IPS-15b (cell line): ENCODE data around the gene RUVBL1.

Experiments used
- H3K27me3 ChIP-seq: one replicate; pipeline ENCODE4 v1.6.1; 2013; ENCODE audit warnings: low read length; ENCODE audit not compliant: control insufficient read depth, insufficient read depth
- H3K36me3 ChIP-seq: one replicate; pipeline ENCODE4 v1.6.1; 2013; ENCODE audit warnings: low read length; ENCODE audit not compliant: control insufficient read depth, insufficient read depth
- H3K4me1 ChIP-seq: one replicate; pipeline ENCODE4 v1.6.1; 2013; ENCODE audit warnings: mild to moderate bottlenecking, low read length; ENCODE audit not compliant: control insufficient read depth, insufficient read depth
- H3K4me3 ChIP-seq: one replicate; pipeline ENCODE4 v1.5.1; 2013; ENCODE audit warnings: low read depth, low read length
- H3K9ac ChIP-seq: one replicate; pipeline ENCODE4 v1.6.1; 2013; ENCODE audit warnings: low read depth, mild to moderate bottlenecking, low read length
- H3K9me3 ChIP-seq: one replicate; pipeline ENCODE4 v1.6.1; 2013; ENCODE audit warnings: mild to moderate bottlenecking, low read length; ENCODE audit not compliant: control insufficient read depth, insufficient read depth

RUVBL1 gene

DNA sequence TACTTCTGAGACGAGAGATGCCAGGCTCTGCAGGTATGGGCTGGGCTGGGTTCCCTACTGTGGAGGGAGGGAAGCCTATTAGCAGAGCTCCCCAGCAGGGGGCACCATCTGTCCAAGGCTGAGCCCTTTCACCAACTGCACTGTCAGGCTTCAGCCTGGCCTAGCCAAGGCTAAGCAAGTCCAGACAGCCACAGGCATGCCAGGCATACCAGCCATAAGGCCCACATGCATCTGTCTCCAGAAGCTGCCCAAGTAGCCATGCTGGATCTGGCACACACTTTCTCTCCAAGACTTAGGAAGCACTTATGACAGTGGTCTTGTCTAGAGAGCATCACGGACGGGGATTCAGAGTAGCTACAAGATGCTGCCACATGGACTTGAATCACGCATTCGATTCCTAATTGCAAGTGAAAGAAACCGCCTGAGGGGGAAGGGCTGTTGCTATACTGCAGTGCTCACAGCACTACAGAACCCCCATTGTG, 28.3 kb downstream of the RUVBL1 start:
- no peaks in the 10 kb centered on the region for H3K27me3 ChIP-seq
- no peaks in the 10 kb centered on the region for H3K9me3 ChIP-seq
- no peak overlapping the region for H3K4me3 ChIP-seq
- H3K36me3 ChIP-seq: peaks cover 35% of the 10 kb centered on the region
- H3K9ac ChIP-seq: no peak overlapping the region
- peaks cover 32% of the 10 kb centered on the region for H3K4me1 ChIP-seq

- H3K36me3 ChIP-seq: peaks cover 34% of the 10 kb centered on the region
- no peaks in the 10 kb centered on the region for H3K9me3 ChIP-seq
These were observed 29.1 kb downstream of the RUVBL1 start for GRCh38 chr3:128094295-128095151.

DNA sequence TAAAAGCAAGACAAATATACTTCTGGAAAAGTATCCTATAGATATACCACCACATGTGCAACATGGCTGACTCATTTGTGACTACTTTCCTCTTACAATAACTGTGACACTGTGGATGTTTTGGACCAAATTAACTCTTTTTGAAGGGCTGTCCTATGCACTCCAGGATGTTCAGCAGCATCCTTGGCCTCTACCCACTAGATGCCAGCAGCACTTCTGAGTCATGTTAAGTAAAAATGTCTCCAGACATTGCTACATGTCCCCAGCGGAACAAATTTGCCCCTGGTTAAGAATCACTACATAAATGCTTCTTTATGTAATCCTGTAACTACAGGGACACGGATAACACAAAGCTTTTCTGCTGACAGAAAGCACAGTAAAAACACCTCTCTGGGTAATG, 32.0 kb downstream of the RUVBL1 start:
- Histone ChIP-seq H3K4me1 (peaks cover 12% of the 10 kb centered on the region), H3K9ac (no peak overlapping the region), H3K4me3 (no peak overlapping the region), H3K9me3 (no peaks in the 10 kb centered on the region), H3K27me3 (no peaks in the 10 kb centered on the region), H3K36me3 (peaks cover 23% of the 10 kb centered on the region)

More at GRCh38 chr3:128094295-128095151, 29.1 kb downstream of the RUVBL1 start:
- no peaks in the 10 kb centered on the region for H3K27me3 ChIP-seq
- H3K9ac ChIP-seq: no peak overlapping the region
- peaks cover 30% of the 10 kb centered on the region for H3K4me1 ChIP-seq
- H3K4me3 ChIP-seq: no peak overlapping the region

DNA sequence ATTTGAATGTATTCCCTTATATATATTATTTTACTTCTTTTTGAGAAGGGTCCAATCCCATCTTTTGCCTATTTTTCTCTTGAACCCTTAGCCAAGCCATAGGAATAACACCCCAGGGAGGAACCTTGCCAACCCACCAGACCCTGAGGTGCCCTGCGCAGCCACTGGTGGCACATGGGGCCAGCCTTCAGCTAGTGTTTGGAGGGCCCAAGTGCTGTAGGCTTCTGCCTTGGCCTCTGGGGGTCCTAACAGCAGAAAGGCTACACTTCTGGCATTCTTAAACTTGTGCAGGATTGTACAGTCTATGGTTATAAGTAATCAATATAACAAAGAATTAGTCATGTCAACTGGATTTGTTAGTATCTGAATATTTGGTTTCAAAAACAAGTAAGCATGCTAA, 34.5 kb downstream of the RUVBL1 start:
- Histone ChIP-seq H3K27me3 (no peaks in the 10 kb centered on the region), H3K36me3 (peaks cover 24% of the 10 kb centered on the region), H3K4me1 (no peaks in the 10 kb centered on the region), H3K9me3 (no peaks in the 10 kb centered on the region), H3K9ac (no peak overlapping the region), H3K4me3 (no peak overlapping the region)

- H3K4me3 ChIP-seq: no peak overlapping the region
- no peaks in the 10 kb centered on the region for H3K4me1 ChIP-seq
- no peaks in the 10 kb centered on the region for H3K9me3 ChIP-seq
- peaks cover 34% of the 10 kb centered on the region for H3K36me3 ChIP-seq
- H3K27me3 ChIP-seq: no peaks in the 10 kb centered on the region
- no peak overlapping the region for H3K9ac ChIP-seq
These were observed 39.0 kb downstream of the RUVBL1 start for GRCh38 chr3:128084675-128085021.

DNA sequence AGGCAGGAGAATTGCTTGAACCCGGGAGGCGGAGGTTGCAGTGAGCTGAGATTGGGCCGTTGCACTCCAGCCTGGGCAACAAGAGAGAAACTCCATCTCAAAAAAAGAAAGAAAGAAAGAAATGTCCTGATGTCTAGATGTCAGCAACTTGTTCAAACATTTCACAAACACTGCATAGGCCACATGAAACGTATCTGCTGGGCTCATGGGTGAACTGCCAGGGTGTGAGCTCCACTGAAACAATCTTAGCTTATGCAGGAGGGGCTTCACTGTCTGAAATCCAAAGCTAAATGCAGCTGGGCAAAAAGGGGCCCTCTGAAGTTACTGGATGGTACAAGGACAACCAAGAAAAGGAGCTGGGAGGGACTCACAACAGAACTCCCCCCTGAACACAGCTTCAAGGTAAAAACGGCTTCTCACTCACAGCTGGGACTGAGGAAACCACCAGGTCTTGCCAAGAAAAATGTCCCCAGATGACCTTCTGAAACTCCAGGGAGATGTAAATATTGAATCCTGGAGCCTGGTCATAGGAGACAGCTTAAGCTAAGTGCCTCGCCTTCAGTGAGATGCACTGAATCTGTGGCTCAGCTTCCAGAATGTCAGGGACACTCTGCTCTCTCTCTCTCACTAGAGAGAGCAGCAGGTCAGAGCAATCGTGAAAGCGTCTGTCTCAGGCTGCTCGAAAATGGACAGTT, 39.5 kb downstream of the RUVBL1 start:
- Histone ChIP-seq H3K27me3 (no peaks in the 10 kb centered on the region), H3K4me1 (no peaks in the 10 kb centered on the region), H3K9me3 (no peaks in the 10 kb centered on the region), H3K36me3 (peaks cover 34% of the 10 kb centered on the region), H3K4me3 (no peak overlapping the region), H3K9ac (no peak overlapping the region)

GRCh38 chr3:128083396-128083795, 40.2 kb downstream of the RUVBL1 start:
- Histone ChIP-seq H3K36me3 (peaks cover 34% of the 10 kb centered on the region), H3K27me3 (no peaks in the 10 kb centered on the region), H3K4me3 (no peak overlapping the region), H3K9ac (no peak overlapping the region), H3K4me1 (no peaks in the 10 kb centered on the region), H3K9me3 (no peaks in the 10 kb centered on the region)

DNA sequence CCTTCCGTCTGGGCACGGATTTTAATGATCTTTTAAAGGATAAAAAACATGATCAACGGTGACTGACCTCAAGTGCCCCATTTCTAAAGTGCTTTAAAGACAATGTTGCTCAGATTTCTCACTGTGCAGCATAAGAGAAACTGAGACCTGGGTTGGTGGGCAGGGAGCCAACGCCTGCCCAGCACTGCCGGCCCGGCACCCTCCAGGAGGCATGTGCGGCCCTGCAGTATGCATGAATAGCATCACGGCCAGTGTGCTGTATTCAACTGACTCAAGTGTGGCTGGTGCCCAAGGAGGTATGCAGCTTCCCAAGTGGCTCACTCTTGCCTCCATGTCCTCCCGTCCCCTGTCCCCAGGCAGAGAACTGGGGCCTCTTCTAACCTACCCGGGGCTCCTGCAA, 41.1 kb downstream of the RUVBL1 start:
- H3K9me3 ChIP-seq: no peaks in the 10 kb centered on the region
- peaks cover 40% of the 10 kb centered on the region for H3K36me3 ChIP-seq
- no peak overlapping the region for H3K9ac ChIP-seq
- H3K4me1 ChIP-seq: no peaks in the 10 kb centered on the region
- no peak overlapping the region for H3K4me3 ChIP-seq
- H3K27me3 ChIP-seq: no peaks in the 10 kb centered on the region

GRCh38 chr3:128081846-128082245, 41.8 kb downstream of the RUVBL1 start:
- Histone ChIP-seq H3K27me3 (peaks cover 2% of the 10 kb centered on the region), H3K36me3 (peaks cover 40% of the 10 kb centered on the region), H3K9me3 (no peaks in the 10 kb centered on the region), H3K4me3 (no peak overlapping the region), H3K9ac (no peak overlapping the region), H3K4me1 (no peaks in the 10 kb centered on the region)

GRCh38 chr3:128081226-128081625, 42.4 kb downstream of the RUVBL1 start:
- Histone ChIP-seq H3K4me1 (no peaks in the 10 kb centered on the region), H3K27me3 (peaks cover 2% of the 10 kb centered on the region), H3K36me3 (peaks cover 38% of the 10 kb centered on the region), H3K4me3 (no peak overlapping the region), H3K9me3 (no peaks in the 10 kb centered on the region), H3K9ac (no peak overlapping the region)

GRCh38 chr3:128080323-128081080, 43.1 kb downstream of the RUVBL1 start:
- Histone ChIP-seq H3K4me3 (no peak overlapping the region), H3K9ac (no peak overlapping the region), H3K36me3 (peaks cover 33% of the 10 kb centered on the region), H3K4me1 (no peaks in the 10 kb centered on the region), H3K9me3 (no peaks in the 10 kb centered on the region), H3K27me3 (peaks cover 2% of the 10 kb centered on the region)
